Measurements from ENCODE around the gene RNF114.
"Not testable (repeated sequence)": the region's sequence is repeated elsewhere in the genome, so short reads cannot be mapped to it uniquely, and the experiment has no call there.

- not testable (repeated sequence) for TF ChIP-seq CTCF (IDR thresholded peaks at IDR 0.05; ENCODE audit: low read depth, low read length, poor library complexity, severe bottlenecking); EZH2phosphoT487 (IDR thresholded peaks at IDR 0.05; ENCODE audit: borderline replicate concordance, low read length)
These were observed 41.5 kb downstream of the RNF114 start for GRCh38 chr20:49977740-49978139.

Data from DOHH2 (cell line).